OCI-LY7 (cell line): ENCODE measurements around the gene KCNMA1. TPM values are rescaled to one million over a fixed set of nuclear protein-coding genes. Genes with fewer than 3 reads are reported as not detected.

Experiments used
- BruUV-seq: library from RNA; stranded (reverse); fragments of 400-500 nt; replicated peaks from 2 replicates; lab custom pipeline; 2021; lab: Mats Ljungman, UMichigan
- CTCF ChIA-PET: fragments of 300-600 bp; sonication (Branson Sonifier 250); formaldehyde crosslinking; loops from one replicate; lab custom pipeline; 2022; ENCODE audit warnings: antibody characterized with exemption; ENCODE audit not compliant: unreplicated experiment; lab: Charles Lee
- POLR2A ChIA-PET: fragments of 300-600 bp; sonication (Branson Sonifier 250); formaldehyde crosslinking; loops from one replicate; lab custom pipeline; 2022; ENCODE audit warnings: antibody characterized with exemption; lab: Charles Lee
- DNase-seq: peaks from one replicate; pipeline ENCODE4 v3.0.0-alpha.2; 2015; ENCODE audit warnings: low spot score
- H2AFZ ChIP-seq: fragments of 200-600 bp; sonication (generic), shearing (Covaris generic); 2 replicates; pipeline ENCODE4 v1.6.1; 2014; ENCODE audit warnings: mild to moderate bottlenecking, antibody characterized with exemption, low read length, moderate library complexity
- H3K27ac ChIP-seq: fragments of 200-600 bp; sonication (generic); 2 replicates; pipeline ENCODE4 v1.5.1; 2014; ENCODE audit warnings: mixed run types, low read depth, mild to moderate bottlenecking, moderate library complexity, low read length, inconsistent platforms; ENCODE audit not compliant: poor library complexity, severe bottlenecking
- H3K36me3 ChIP-seq: fragments of 200-600 bp; sonication (generic); 2 replicates; pipeline ENCODE4 v1.6.1; 2014; ENCODE audit warnings: mild to moderate bottlenecking, antibody characterized with exemption, low read length, moderate library complexity, mixed read lengths; ENCODE audit not compliant: insufficient read depth
- H3K4me1 ChIP-seq: fragments of 200-600 bp; sonication (generic); 2 replicates; pipeline ENCODE4 v1.5.1; 2014; ENCODE audit warnings: mild to moderate bottlenecking, low read length; ENCODE audit not compliant: insufficient read depth, poor library complexity, severe bottlenecking
- H3K4me2 ChIP-seq: fragments of 200-600 bp; sonication (generic); 2 replicates; pipeline ENCODE4 v1.6.1; 2014; ENCODE audit warnings: mild to moderate bottlenecking, low read length
- H3K4me3 ChIP-seq: fragments of 200-600 bp; sonication (generic); 2 replicates; pipeline ENCODE4 v1.5.1; 2014; ENCODE audit warnings: mild to moderate bottlenecking, low read depth, low read length; ENCODE audit not compliant: poor library complexity, severe bottlenecking
- H3K79me2 ChIP-seq: fragments of 200-600 bp; sonication (generic); 2 replicates; pipeline ENCODE4 v1.6.1; 2016; ENCODE audit warnings: low read depth, mild to moderate bottlenecking, low read length, moderate library complexity, mixed read lengths; ENCODE audit not compliant: insufficient read depth
- H3K9me2 ChIP-seq: fragments of 200-600 bp; sonication (generic); 2 replicates; pipeline ENCODE4 v1.6.1; 2016; ENCODE audit warnings: mild to moderate bottlenecking, low read length, mixed read lengths; ENCODE audit not compliant: insufficient read depth
- H3K9me3 ChIP-seq: fragments of 200-600 bp; sonication (generic); 2 replicates; pipeline ENCODE4 v1.6.1; 2014; ENCODE audit warnings: mild to moderate bottlenecking, mixed run types, low read length, mixed read lengths
- H4K20me1 ChIP-seq: fragments of 200-600 bp; sonication (generic); 2 replicates; pipeline ENCODE4 v1.6.1; 2014; ENCODE audit warnings: mild to moderate bottlenecking, antibody characterized with exemption, low read length, moderate library complexity, mixed read lengths; ENCODE audit not compliant: insufficient read depth
- CTCF ChIP-seq: fragments of 200-600 bp; sonication (generic); conservative IDR thresholded peaks from 2 replicates; pipeline ENCODE4 v1.5.1; 2014; ENCODE audit warnings: mild to moderate bottlenecking, antibody characterized with exemption, low read length, moderate library complexity, mixed read lengths
- EZH2phosphoT487 ChIP-seq: fragments of 200-600 bp; sonication (generic); IDR thresholded peaks from 2 replicates; pipeline ENCODE4 v1.6.1; 2018; ENCODE audit warnings: low read depth, borderline replicate concordance, mild to moderate bottlenecking, mixed run types, antibody characterized with exemption, low read length, moderate library complexity, mixed read lengths
- intact Hi-C: fragments of 100-400 bp; cut with micrococcal nuclease; formaldehyde crosslinking; loops from one replicate; pipeline ENCODE4 v1.10.0; 2022; ENCODE audit not compliant: unreplicated experiment
- total RNA-seq, 2 experiments: library from RNA; depleted of rRNA in 1 of 2; stranded (reverse); fragments of >200 nt in 1 of 2; shearing (Covaris generic) in 1 of 2; gene quantifications; 2 replicates each; pipeline ENCODE4 v1.2.3, GENCODE V29; 2014 to 2022

Gene KCNMA1
- total RNA-seq, 2 experiments from 2014 or later: not detected

- intact Hi-C loops: no loop called here
- H3K4me2 ChIP-seq: no peak overlapping the region
- no peaks in the 10 kb centered on the region for H4K20me1 ChIP-seq
- no peak for DNase-seq
- no peak overlapping the region for H3K27ac ChIP-seq
- H3K36me3 ChIP-seq: no peaks in the 10 kb centered on the region
- no peaks in the 10 kb centered on the region for H3K9me3 ChIP-seq
- no peak overlapping the region for H2AFZ ChIP-seq
- TF ChIP-seq EZH2phosphoT487: no peak
- no peak for TF ChIP-seq CTCF
- no peak overlapping the region for H3K4me3 ChIP-seq
- CTCF ChIA-PET: no interaction called here
- no peaks in the 10 kb centered on the region for H3K4me1 ChIP-seq
- POLR2A ChIA-PET: no interaction called here
- H3K79me2 ChIP-seq: no peaks in the 10 kb centered on the region
- BruUV-seq: no TSS peak
- no peaks in the 10 kb centered on the region for H3K9me2 ChIP-seq
Observed at GRCh38 chr10:77325233-77325537, 312.4 kb downstream of the KCNMA1 start.

GRCh38 chr10:77321838-77322237, 315.8 kb downstream of the KCNMA1 start:
- H3K79me2 ChIP-seq: no peaks in the 10 kb centered on the region
- ChIA-PET POLR2A (no interaction called here), CTCF (no interaction called here)
- no peak overlapping the region for H3K4me3 ChIP-seq
- no peak overlapping the region for H2AFZ ChIP-seq
- no peak for TF ChIP-seq EZH2phosphoT487
- no peaks in the 10 kb centered on the region for H3K4me1 ChIP-seq
- H3K9me3 ChIP-seq: no peaks in the 10 kb centered on the region
- intact Hi-C loops: no loop called here
- H4K20me1 ChIP-seq: no peaks in the 10 kb centered on the region
- no peaks in the 10 kb centered on the region for H3K9me2 ChIP-seq
- H3K4me2 ChIP-seq: no peak overlapping the region
- DNase-seq: no peak
- no peak overlapping the region for H3K27ac ChIP-seq
- BruUV-seq: no TSS peak
- no peaks in the 10 kb centered on the region for H3K36me3 ChIP-seq

GRCh38 chr10:77320971-77321471, 316.6 kb downstream of the KCNMA1 start:
- TF ChIP-seq EZH2phosphoT487 (no peak), CTCF (no peak)
- intact Hi-C loops: no loop called here
- ChIA-PET POLR2A (interaction anchor here (1.0 kb wide), 1 partner anchor 20 kb away, joined by 3 read pairs; no protein-coding TSS in a partner anchor), CTCF (no interaction called here)
- Histone ChIP-seq H3K27ac (no peak overlapping the region), H3K79me2 (no peaks in the 10 kb centered on the region), H3K9me2 (no peaks in the 10 kb centered on the region), H4K20me1 (no peaks in the 10 kb centered on the region), H3K4me2 (no peak overlapping the region), H3K36me3 (no peaks in the 10 kb centered on the region), H2AFZ (no peak overlapping the region), H3K4me1 (no peaks in the 10 kb centered on the region), H3K4me3 (no peak overlapping the region), H3K9me3 (no peaks in the 10 kb centered on the region)
- no peak for DNase-seq
- BruUV-seq: no TSS peak
